ENCODE measurements around the gene CEP85. TPM values are rescaled to one million over a fixed set of nuclear protein-coding genes. Genes with fewer than 3 reads are reported as not detected.
A peak's percentile ranks its signal among the peaks of the same experiment; 100 is the strongest.

Gene CEP85
- total RNA-seq, 1 experiment from 2014 or later, result 37.2 TPM

GRCh38 chr1:26302733-26303405 lies 68.9 kb downstream of the CEP85 start:
- POLR2A ChIA-PET, result no interaction called here
- no peak for DNase-seq (ENCODE audit: low read depth, low spot score)

More at GRCh38 chr1:26302733-26303405, 68.9 kb downstream of the CEP85 start:
- TF ChIP-seq, protein P1, sequence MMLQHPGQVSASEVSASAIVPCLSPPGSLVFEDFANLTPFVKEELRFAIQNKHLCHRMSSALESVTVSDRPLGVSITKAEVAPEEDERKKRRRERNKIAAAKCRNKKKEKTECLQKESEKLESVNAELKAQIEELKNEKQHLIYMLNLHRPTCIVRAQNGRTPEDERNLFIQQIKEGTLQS (IDR thresholded peaks at IDR 0.05), result no peak
- TF ChIP-seq FOSL1 (IDR thresholded peaks at IDR 0.05; ENCODE audit: low read depth), result no peak
- no peak for TF ChIP-seq EZH2 (IDR thresholded peaks at IDR 0.05)
- no peak for TF ChIP-seq SRF (IDR thresholded peaks at IDR 0.05; ENCODE audit: low read depth)
- no peak for TF ChIP-seq RAD21 (IDR thresholded peaks at IDR 0.05; ENCODE audit: low read depth)
- TF ChIP-seq, protein P2, sequence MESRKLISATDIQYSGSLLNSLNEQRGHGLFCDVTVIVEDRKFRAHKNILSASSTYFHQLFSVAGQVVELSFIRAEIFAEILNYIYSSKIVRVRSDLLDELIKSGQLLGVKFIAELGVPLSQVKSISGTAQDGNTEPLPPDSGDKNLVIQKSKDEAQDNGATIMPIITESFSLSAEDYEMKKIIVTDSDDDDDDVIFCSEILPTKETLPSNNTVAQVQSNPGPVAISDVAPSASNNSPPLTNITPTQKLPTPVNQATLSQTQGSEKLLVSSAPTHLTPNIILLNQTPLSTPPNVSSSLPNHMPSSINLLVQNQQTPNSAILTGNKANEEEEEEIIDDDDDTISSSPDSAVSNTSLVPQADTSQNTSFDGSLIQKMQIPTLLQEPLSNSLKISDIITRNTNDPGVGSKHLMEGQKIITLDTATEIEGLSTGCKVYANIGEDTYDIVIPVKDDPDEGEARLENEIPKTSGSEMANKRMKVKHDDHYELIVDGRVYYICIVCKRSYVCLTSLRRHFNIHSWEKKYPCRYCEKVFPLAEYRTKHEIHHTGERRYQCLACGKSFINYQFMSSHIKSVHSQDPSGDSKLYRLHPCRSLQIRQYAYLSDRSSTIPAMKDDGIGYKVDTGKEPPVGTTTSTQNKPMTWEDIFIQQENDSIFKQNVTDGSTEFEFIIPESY (IDR thresholded peaks at IDR 0.05; ENCODE audit: extremely low read depth, insufficient replicate concordance, low read length), result no peak
- no peak for TF ChIP-seq ZNF274 (IDR thresholded peaks at IDR 0.05; ENCODE audit: low read depth, low read length)
- ChIA-PET CTCF (no interaction called here), RAD21 (ENCODE audit: low non-redundant PET in 1 of 2, low total read pairs in 2 of 2, uncharacterized antibody in 2 of 2, unreplicated experiment in 2 of 2) (no interaction called here)
- intact Hi-C loops (cut with micrococcal nuclease), result no loop called here
- BruUV-seq (replicated peaks), result no TSS peak
- H3K9me3 ChIP-seq (ENCODE audit: control insufficient read depth in 1 of 2, insufficient read depth in 1 of 2, low read depth in 1 of 2, low read length in 2 of 2), result no peaks in the 10 kb centered on the region
- peak overlapping the region; percentile 20; the same call in 1 of the 2 replicates for H3K9ac ChIP-seq (ENCODE audit: low read length)
- no peak overlapping the region for H2AFZ ChIP-seq (ENCODE audit: low read depth, low read length, poor library complexity, severe bottlenecking)
- H3K4me2 ChIP-seq (ENCODE audit: low read length), result peak overlapping the region; percentile 25
- peak overlapping the region; percentile 26; the same call in 1 of the 2 replicates for H3K27ac ChIP-seq (ENCODE audit: low read depth, low read length)
- H3K4me1 ChIP-seq (ENCODE audit: control insufficient read depth in 1 of 2, insufficient read depth in 2 of 2, low read length in 2 of 2), result peaks cover 9 to 42% of the 10 kb centered on the region in 2 experiments; a peak in 3 of 4 replicates
- ATAC-seq, result no peak
- no peaks in the 10 kb centered on the region for H3K36me3 ChIP-seq (ENCODE audit: control insufficient read depth in 1 of 2, insufficient read depth in 2 of 2, low read length in 2 of 2)
- no peaks in the 10 kb centered on the region for H4K20me1 ChIP-seq (ENCODE audit: insufficient read depth)
- no peaks in the 10 kb centered on the region for H3K9me2 ChIP-seq (ENCODE audit: insufficient read depth)
- peaks cover 12% of the 10 kb centered on the region for H3K79me2 ChIP-seq (ENCODE audit: insufficient read depth, low read length)
- H3K27me3 ChIP-seq (ENCODE audit: insufficient read depth, low read length), result no peaks in the 10 kb centered on the region
- no peak overlapping the region for H3K4me3 ChIP-seq (replicated peaks in 1 of 2; ENCODE audit: low read depth in 1 of 2, low read length in 2 of 2)
